GM10266 (cell line): ENCODE measurements around the gene NDUFS1.
"Not testable (repeated sequence)": the region's sequence is repeated elsewhere in the genome, so short reads cannot be mapped to it uniquely, and the experiment has no call there.

Experiments
- DNase-seq: peaks from one replicate; pipeline ENCODE4 v3.0.0; 2012; ENCODE audit errors: extremely low spot score
- TF ChIP-seq, protein P1 (sequence below): IDR thresholded peaks from 2 replicates; pipeline ENCODE4 v1.5.1; 2012; ENCODE audit warnings: mild to moderate bottlenecking, low read depth; ENCODE audit not compliant: control insufficient read depth, insufficient read depth; ENCODE audit errors: missing control alignments

NDUFS1 gene

DNA sequence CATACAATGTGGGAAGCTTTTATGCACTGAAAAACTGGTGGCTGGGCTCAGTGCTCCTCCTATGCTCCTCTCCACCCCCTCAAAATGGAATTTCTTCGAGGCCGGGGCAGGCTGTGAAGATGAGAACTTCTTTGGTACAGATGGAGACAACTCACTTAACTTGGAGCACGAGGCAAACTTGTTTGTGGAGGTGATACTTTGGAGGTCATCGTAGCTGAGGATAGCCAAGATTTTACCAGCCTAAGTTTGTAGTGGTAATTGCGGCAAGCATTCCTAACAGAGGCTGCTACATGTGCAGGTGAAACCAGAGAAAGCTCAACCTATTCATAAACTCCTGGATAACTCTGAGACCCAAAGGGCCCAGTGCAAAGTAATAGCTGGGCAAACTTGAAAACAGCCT is 13.6 kb downstream of the NDUFS1 start:
- no peak for DNase-seq
- TF ChIP-seq, protein P1, sequence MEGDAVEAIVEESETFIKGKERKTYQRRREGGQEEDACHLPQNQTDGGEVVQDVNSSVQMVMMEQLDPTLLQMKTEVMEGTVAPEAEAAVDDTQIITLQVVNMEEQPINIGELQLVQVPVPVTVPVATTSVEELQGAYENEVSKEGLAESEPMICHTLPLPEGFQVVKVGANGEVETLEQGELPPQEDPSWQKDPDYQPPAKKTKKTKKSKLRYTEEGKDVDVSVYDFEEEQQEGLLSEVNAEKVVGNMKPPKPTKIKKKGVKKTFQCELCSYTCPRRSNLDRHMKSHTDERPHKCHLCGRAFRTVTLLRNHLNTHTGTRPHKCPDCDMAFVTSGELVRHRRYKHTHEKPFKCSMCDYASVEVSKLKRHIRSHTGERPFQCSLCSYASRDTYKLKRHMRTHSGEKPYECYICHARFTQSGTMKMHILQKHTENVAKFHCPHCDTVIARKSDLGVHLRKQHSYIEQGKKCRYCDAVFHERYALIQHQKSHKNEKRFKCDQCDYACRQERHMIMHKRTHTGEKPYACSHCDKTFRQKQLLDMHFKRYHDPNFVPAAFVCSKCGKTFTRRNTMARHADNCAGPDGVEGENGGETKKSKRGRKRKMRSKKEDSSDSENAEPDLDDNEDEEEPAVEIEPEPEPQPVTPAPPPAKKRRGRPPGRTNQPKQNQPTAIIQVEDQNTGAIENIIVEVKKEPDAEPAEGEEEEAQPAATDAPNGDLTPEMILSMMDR = no peak

DNA sequence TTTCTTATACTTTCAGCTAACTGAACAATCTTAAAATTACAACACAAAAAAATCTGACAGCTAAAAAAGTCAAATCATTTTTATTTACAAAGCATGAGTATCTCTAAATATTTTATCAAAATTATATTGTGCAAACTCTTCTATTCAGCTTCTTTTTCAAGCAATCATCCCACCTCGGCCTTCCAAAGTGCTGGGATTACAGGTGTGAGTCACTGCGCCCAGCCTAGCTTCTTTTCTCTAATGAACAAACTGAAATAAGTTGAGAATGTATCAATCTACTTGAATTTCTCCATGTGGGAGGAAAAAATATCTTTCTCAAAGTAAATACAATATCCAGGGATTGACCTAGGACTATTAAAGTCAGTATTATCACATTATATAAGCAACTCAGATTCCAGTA is 14.9 kb downstream of the NDUFS1 start:
- TF ChIP-seq, protein P1 = no peak
- no peak for DNase-seq

DNA sequence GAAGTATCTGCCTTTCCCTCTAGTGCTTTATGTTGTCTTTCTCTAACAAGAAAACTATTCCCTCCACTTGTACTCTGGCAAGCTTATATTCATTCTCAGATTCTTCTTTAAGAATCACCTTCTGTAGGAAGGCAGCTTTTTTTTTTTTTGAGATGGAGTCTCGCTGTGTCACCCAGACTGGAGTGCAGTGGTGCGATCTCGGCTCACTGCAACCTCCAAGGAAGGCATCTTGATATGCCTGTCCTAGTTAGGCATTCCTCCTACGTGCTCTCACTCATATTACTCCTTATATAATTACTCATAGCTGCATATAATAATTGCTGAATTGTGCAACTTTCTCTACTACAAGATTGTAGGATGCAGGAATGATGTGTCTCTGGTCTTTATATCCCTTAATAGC is 15.8 kb downstream of the NDUFS1 start:
- no peak for DNase-seq
- TF ChIP-seq, protein P1 = no peak

DNA sequence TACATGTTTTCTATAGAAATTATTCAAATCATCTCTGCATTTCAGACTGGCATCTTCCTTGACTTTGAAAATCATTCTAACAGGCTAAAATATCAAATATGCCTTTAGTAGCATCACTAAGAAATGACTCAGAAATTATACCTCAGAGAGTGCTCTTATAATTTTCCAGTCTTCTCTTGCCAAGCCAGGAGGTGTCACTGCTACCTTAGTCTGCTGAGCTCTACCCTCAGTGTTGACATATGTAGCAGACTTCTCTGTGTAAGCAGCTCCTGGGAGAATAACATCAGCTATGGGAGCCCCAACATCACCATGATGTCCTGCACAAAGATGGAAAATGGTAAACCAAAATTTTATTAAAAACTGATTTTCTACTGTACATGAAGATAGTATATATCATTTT is 31.6 kb downstream of the NDUFS1 start:
- no peak for DNase-seq

DNA sequence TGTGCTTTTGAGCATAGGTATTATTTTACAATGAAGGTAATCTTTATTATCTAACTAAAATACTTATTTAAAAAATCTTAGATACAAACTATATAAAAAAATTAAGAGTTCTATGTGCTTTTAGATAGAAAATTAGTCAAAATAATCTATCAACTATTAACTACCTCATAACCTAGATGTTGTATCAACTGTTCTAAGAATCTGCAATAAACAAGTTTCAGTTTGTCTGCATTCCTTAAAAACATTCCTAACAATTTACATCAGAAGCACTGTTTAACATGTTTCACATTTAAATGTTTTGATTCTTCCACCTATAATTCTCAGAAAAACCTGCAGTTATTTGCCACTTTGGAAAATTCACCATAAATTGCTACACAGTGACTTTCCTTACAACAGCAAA is 33.3 kb downstream of the NDUFS1 start:
- TF ChIP-seq, protein P1 = no peak
- DNase-seq = no peak

More for the DNA sequence above, 31.6 kb downstream of the NDUFS1 start:
- TF ChIP-seq, protein P1 = no peak

DNA sequence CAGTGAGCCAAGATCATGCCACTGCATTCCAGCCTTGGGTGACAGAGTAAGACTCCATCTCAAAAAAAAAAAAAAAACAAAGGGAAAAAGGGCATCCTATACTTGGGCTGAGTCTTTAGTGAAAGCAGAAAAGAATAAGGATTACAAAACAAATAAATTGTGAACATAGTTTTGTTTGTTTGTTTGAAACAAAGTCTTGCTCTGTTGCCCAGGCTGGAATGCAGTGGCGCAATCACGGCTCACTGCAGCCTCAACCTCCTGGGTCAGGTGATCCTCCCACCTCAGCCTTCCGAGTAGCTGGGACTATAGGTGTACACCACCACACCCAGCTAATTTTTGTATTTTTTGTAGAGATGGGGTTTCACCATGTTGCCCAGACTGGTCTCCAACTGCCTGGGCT is 36.7 kb downstream of the NDUFS1 start:
- DNase-seq = not testable (repeated sequence)

DNA sequence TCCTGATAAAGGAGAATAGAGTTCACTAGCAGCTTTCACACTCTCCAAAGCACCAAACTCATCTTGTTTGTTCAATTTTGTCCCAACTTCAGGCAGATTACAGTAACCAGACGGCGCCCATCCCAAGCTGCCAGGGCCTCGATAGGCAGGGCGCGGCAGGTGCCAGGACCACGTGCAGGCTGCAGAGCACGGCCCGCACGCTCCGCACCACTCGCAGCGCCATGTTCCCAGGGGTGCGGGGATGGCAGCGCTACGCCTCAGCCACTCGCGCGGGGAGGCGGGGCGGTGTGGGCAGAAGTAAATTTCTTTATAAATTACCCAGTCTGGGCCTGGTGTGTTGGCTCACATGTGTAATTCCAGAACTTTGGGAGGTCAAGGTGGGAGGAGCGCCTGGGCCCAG is 43.0 kb downstream of the NDUFS1 start:
- TF ChIP-seq, protein P1 = no peak
- no peak for DNase-seq

DNA sequence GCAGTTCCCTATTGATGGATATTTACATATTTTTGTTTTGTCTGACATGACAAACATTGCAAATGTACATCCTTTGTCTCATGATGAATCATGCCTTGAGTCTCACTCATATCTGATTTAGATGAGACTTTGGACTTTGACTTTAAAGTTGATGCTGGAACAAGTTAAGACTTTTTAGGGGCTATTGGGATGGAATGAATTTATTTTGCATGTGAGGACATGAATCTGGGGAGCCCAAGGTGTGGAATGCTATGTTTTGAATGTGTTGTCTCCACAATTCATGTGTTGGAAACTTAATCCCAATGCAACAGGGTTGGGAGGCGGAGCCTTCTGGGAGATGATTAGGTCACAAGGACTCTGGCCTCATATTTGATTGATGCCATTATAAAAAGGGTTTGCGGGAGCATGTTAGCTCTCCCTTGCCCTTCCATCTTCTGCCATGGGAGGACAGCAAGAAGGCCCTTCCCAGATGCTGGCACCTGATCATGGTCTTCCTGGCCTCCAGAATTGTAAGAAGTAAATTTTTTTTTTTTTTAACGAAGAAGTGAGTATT is 44.1 kb downstream of the NDUFS1 start:
- no peak for DNase-seq
- TF ChIP-seq, protein P1 = no peak
